Measurements from ENCODE around the gene GPX4.
A peak's percentile ranks its signal among the peaks of the same experiment; 100 is the strongest.

Gene GPX4

GRCh38 chr19:1116726-1117581 is 13.2 kb downstream of the GPX4 start:
- Histone ChIP-seq H3K36me3 (peaks cover 100% of the 10 kb centered on the region), H3K27ac (no peak overlapping the region), H3K4me1 (ENCODE audit: control insufficient read depth in 1 of 2, insufficient read depth in 1 of 2, low read depth in 1 of 2, low read length in 1 of 2) (peaks cover 8 to 10% of the 10 kb centered on the region in 2 experiments), H3K4me3 (ENCODE audit: low read depth in 1 of 2, low read length in 1 of 2) (no peak overlapping the region), H3K27me3 (no peaks in the 10 kb centered on the region), H3K9me3 (no peaks in the 10 kb centered on the region)
- no peak for TF ChIP-seq CTCF (IDR thresholded peaks at IDR 0.05)

- Histone ChIP-seq H3K4me3 (ENCODE audit: low read depth in 1 of 2, low read length in 1 of 2) (no peak overlapping the region), H3K27ac (no peak overlapping the region), H3K36me3 (peaks cover 100% of the 10 kb centered on the region), H3K9me3 (no peaks in the 10 kb centered on the region), H3K27me3 (no peaks in the 10 kb centered on the region), H3K4me1 (ENCODE audit: control insufficient read depth in 1 of 2, insufficient read depth in 1 of 2, low read depth in 1 of 2, low read length in 1 of 2) (peaks cover 8 to 10% of the 10 kb centered on the region in 2 experiments)
- TF ChIP-seq CTCF (IDR thresholded peaks at IDR 0.05), result no peak
Observed at GRCh38 chr19:1117654-1118053, 13.9 kb downstream of the GPX4 start.

GRCh38 chr19:1118999-1119398 is 15.2 kb downstream of the GPX4 start:
- peaks cover 0 to 1% of the 10 kb centered on the region in 2 experiments for H3K4me1 ChIP-seq (ENCODE audit: control insufficient read depth in 1 of 2, insufficient read depth in 1 of 2, low read depth in 1 of 2, low read length in 1 of 2)
- H3K4me3 ChIP-seq (ENCODE audit: low read depth in 1 of 2, low read length in 1 of 2), result no peak overlapping the region
- H3K9me3 ChIP-seq, result no peaks in the 10 kb centered on the region
- no peak overlapping the region for H3K27ac ChIP-seq
- no peaks in the 10 kb centered on the region for H3K27me3 ChIP-seq
- no peak for TF ChIP-seq CTCF (IDR thresholded peaks at IDR 0.05)
- peaks cover 100% of the 10 kb centered on the region for H3K36me3 ChIP-seq

- no peak for TF ChIP-seq CTCF (IDR thresholded peaks at IDR 0.05)
- no peaks in the 10 kb centered on the region for H3K4me1 ChIP-seq (ENCODE audit: control insufficient read depth in 1 of 2, insufficient read depth in 1 of 2, low read depth in 1 of 2, low read length in 1 of 2)
- no peak overlapping the region for H3K4me3 ChIP-seq (ENCODE audit: low read depth in 1 of 2, low read length in 1 of 2)
- H3K27ac ChIP-seq, result no peak overlapping the region
- H3K9me3 ChIP-seq, result no peaks in the 10 kb centered on the region
- no peaks in the 10 kb centered on the region for H3K27me3 ChIP-seq
- peaks cover 100% of the 10 kb centered on the region for H3K36me3 ChIP-seq
Observed at GRCh38 chr19:1119475-1120217, 15.9 kb downstream of the GPX4 start.

- no peak for TF ChIP-seq CTCF (IDR thresholded peaks at IDR 0.05)
- no peak overlapping the region for H3K4me3 ChIP-seq (ENCODE audit: low read depth in 1 of 2, low read length in 1 of 2)
- no peaks in the 10 kb centered on the region for H3K27me3 ChIP-seq
- H3K9me3 ChIP-seq, result no peaks in the 10 kb centered on the region
- peak overlapping the region; percentile 13 for H3K27ac ChIP-seq
- H3K36me3 ChIP-seq, result peaks cover 100% of the 10 kb centered on the region
- no peaks in the 10 kb centered on the region for H3K4me1 ChIP-seq (ENCODE audit: control insufficient read depth in 1 of 2, insufficient read depth in 1 of 2, low read depth in 1 of 2, low read length in 1 of 2)
Observed at GRCh38 chr19:1121395-1121794, 17.6 kb downstream of the GPX4 start.

Data from neutrophil (primary cell).